AG04450 (cell line): ENCODE data around the gene ZNF132. TPM values are rescaled to one million over a fixed set of nuclear protein-coding genes. Genes with fewer than 3 reads are reported as not detected.

Source experiments
- CTCF ChIA-PET: fragments of 300-600, 350-600 bp; formaldehyde crosslinking; extraction: SDS; loops from one replicate; lab custom pipeline; 2022; ENCODE audit warnings: antibody characterized with exemption, inconsistent platforms; lab: Charles Lee
- POLR2A ChIA-PET: fragments of 350-600 bp; formaldehyde crosslinking; extraction: SDS; loops from one replicate; lab custom pipeline; 2021; ENCODE audit warnings: antibody characterized with exemption, inconsistent platforms; lab: Yijun Ruan, JAX
- DNase-seq: peaks from one replicate; pipeline ENCODE4 v3.0.0-alpha.2; 2011; ENCODE audit warnings: low read depth, low spot score
- H3K27ac ChIP-seq: one replicate; pipeline ENCODE4 v1.5.1; 2012; ENCODE audit warnings: low read depth, low read length, control low read depth
- H3K27me3 ChIP-seq: one replicate; pipeline ENCODE4 v1.6.0; 2012; ENCODE audit warnings: low read length; ENCODE audit not compliant: control insufficient read depth, insufficient read depth
- H3K4me3 ChIP-seq: 2 replicates; pipeline ENCODE4 v1.5.1; 2011; ENCODE audit warnings: mild to moderate bottlenecking, low read depth, low read length, control low read depth
- H3K9me3 ChIP-seq: 2 replicates; pipeline ENCODE4 v1.5.1; 2012; ENCODE audit warnings: low read length; ENCODE audit not compliant: control insufficient read depth, insufficient read depth
- CTCF ChIP-seq: IDR thresholded peaks from 2 replicates; pipeline ENCODE4 v1.5.1; 2011; ENCODE audit warnings: low read depth, low read length, control low read depth, inconsistent platforms
- polyA plus RNA-seq: library from polyadenylated mRNA; depleted of rRNA; stranded (reverse); fragments of >200 nt; gene quantifications from 2 replicates; pipeline ENCODE4 v1.2.3, GENCODE V29; 2011

The ZNF132 gene
- polyA plus RNA-seq, 1 experiment: 4.6 TPM

DNA sequence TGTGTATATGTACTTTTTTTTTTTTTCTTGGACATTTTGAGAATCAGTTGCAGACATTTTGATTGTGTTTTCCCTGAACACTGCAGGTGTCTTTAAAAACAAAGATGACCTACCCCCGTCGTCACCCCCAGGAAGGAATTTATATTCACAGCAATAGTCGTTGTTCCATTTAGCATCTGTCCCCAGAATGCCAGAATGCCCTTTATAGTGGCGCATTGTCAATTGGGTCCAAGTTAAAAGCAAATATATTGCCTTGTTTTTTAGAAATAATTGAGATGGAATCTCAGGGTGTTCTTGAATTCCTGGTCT, 46.3 kb downstream of the ZNF132 start:
- Histone ChIP-seq H3K27me3 (no peaks in the 10 kb centered on the region), H3K27ac (no peak overlapping the region), H3K9me3 (no peaks in the 10 kb centered on the region), H3K4me3 (no peak overlapping the region)
- TF ChIP-seq CTCF: no peak
- ChIA-PET POLR2A (no interaction called here), CTCF (no interaction called here)
- DNase-seq: no peak

DNA sequence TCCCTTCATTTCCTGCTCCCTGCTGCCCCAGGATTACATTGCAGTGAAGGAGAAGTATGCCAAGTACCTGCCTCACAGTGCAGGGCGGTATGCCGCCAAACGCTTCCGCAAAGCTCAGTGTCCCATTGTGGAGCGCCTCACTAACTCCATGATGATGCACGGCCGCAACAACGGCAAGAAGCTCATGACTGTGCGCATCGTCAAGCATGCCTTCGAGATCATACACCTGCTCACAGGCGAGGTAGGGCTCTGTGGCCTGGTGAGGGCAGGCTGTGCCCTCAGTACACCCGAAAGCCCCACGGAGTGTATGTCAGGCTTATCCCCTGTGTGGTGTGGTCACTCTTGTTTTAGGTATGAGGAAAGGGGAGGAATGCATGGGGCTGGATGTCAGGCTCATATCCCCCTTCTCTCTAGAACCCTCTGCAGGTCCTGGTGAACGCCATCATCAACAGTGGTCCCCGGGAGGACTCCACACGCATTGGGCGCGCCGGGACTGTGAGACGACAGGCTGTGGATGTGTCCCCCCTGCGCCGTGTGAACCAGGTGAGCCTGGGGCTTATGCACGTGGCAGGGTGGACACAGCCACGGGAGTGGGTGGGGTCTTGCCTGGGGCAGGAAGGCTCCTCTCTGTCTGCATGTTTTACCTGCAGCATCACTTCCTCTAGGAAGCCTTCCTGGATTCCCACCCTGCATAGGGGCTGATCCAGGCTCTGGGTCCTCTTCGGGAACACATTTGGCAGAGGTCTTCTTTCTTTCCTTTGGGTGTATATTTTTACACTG, 46.8 kb downstream of the ZNF132 start:
- H3K9me3 ChIP-seq: no peaks in the 10 kb centered on the region
- TF ChIP-seq CTCF: no peak
- ChIA-PET POLR2A (interaction anchor here (1.0 kb wide), 1 partner anchor 12 kb away, joined by 5 read pairs; no protein-coding TSS in a partner anchor), CTCF (no interaction called here)
- no peak overlapping the region for H3K4me3 ChIP-seq
- no peak overlapping the region for H3K27ac ChIP-seq
- no peak for DNase-seq
- H3K27me3 ChIP-seq: no peaks in the 10 kb centered on the region

DNA sequence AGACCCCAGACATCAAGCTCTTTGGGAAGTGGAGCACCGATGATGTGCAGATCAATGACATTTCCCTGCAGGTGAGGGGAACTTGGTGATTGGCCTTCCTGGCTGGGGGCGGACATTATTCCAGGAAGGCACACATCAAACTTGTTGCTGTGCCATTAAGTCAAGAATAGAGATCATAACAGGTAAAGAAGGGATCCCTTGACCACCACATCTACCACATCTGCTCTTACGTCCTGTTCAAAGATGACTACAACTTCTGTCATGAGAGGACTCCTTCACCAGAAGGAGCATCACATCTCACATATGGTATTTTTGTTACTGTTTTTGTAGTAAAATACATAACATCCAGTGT, 51.8 kb downstream of the ZNF132 start:
- TF ChIP-seq CTCF: no peak
- DNase-seq: no peak
- ChIA-PET POLR2A (interaction anchor here (0.6 to 1.5 kb wide), 4 partner anchors 23 to 911 kb away, joined by 3 to 4 read pairs (median 3); no protein-coding TSS in a partner anchor), CTCF (interaction anchor here (0.6 kb wide), 1 partner anchor 17 kb away, joined by 3 read pairs; no protein-coding TSS in a partner anchor)
- H3K27me3 ChIP-seq: no peaks in the 10 kb centered on the region
- H3K27ac ChIP-seq: no peak overlapping the region
- peak overlapping the region; percentile 97 for H3K4me3 ChIP-seq
- no peaks in the 10 kb centered on the region; the same call in 1 of the 2 replicates for H3K9me3 ChIP-seq

DNA sequence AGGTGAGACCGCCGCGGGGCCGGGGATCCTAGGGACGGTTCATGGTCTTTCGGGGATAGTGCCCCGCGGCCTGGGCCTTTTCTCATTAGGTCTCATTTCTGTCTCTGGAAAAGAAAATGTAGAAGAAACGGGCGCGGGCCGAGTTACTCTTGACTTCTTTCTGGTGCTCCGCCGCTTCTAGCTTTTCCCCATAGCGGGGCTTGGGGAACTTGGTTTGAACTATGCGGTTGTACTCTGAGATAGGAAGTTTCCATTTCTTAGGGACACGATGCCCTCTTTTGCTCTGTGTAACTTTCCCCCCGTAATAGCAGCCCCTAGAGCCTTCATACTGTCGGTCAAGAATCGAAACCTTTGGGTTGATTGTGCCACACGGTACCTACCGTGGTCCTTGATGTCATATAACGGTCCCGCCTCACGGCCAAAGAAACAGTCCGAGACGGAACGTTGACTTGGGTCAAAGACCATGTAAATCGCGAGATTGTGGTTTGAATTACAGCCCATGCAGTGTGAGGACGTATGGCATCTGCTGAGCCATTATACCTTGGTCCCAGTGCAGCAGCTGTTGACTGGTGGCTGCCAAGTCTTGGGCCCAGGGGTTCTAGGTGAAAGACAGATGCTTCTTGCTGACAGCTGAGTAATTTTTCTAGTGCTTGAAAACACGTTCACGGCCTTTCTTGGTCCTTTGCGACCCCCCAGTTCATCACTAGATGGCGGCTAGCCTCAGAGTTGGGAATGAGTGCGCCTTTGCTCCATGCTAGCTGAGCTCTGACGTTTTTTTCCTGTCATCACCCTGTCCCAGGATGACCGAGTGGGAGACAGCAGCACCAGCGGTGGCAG, 52.4 kb downstream of the ZNF132 start:
- ChIA-PET CTCF (interaction anchor here (0.6 kb wide), 1 partner anchor 16 kb away, joined by 3 read pairs; no protein-coding TSS in a partner anchor), POLR2A (interaction anchor here (0.6 to 1.5 kb wide), 5 partner anchors 14 to 911 kb away, joined by 3 to 4 read pairs (median 3); no protein-coding TSS in a partner anchor)
- Histone ChIP-seq H3K9me3 (no peaks in the 10 kb centered on the region; the same call in 1 of the 2 replicates), H3K27ac (peak overlapping the region; percentile 99), H3K4me3 (peak overlapping the region; percentile 97), H3K27me3 (no peaks in the 10 kb centered on the region)
- DNase-seq: no peak
- no peak for TF ChIP-seq CTCF
